Lower leg skin (tissue), 4 donors: Measurements from ENCODE around the gene SLC25A33. TPM values are rescaled to one million over a fixed set of nuclear protein-coding genes. Genes with fewer than 3 reads are reported as not detected.

ENCODE experiments used
- DNase-seq, 2 donors: peaks; one replicate each; pipeline ENCODE4 v3.0.0-alpha.2; 2019; ENCODE audit warnings: low spot score in 2 of 2
- H3K4me3 ChIP-seq: fragments of 200-600 bp; sonication (generic); 2 replicates; pipeline ENCODE4 v1.5.1; 2017; ENCODE audit warnings: mild to moderate bottlenecking, low read depth; ENCODE audit not compliant: poor library complexity, severe bottlenecking
- CTCF ChIP-seq, 3 donors: fragments of 450-650 bp; IDR thresholded peaks; one replicate each; pipeline ENCODE4 v1.5.1; 2016; ENCODE audit warnings: antibody characterized with exemption in 3 of 3, mild to moderate bottlenecking in 3 of 3, moderate library complexity in 2 of 3
- POLR2A ChIP-seq, 2 donors: fragments of 450-650 bp; IDR thresholded peaks; one replicate each; pipeline ENCODE4 v1.6.1; 2016 to 2017; ENCODE audit warnings: antibody characterized with exemption in 2 of 2, mild to moderate bottlenecking in 1 of 2, moderate library complexity in 1 of 2
- whole genome bisulfite sequencing, 2 donors: methylation state at CpG; one replicate each; pipeline ENCODE4 v1.1.5; 2018; 5-methylcytosine and 5-hydroxymethylcytosine counted together
- intact Hi-C: fragments of 100-400 bp; cut with DNase I; formaldehyde crosslinking; loops from one replicate; pipeline ENCODE4 v1.15.0; 2023; ENCODE audit warnings: low total_unique reads
- total RNA-seq, 4 donors: library from RNA; depleted of rRNA; stranded (reverse); fragments of >200 nt; gene quantifications; one replicate each; pipeline ENCODE4 v1.1.0, GENCODE V29; 2016

Gene SLC25A33
- total RNA-seq, 4 donors from 2014 or later, result 2.2 to 6.9 (median 4.8) TPM

GRCh38 chr1:9518454-9518998 lies 20.7 kb upstream of the SLC25A33 start:
- DNase-seq, result no peak
- TF ChIP-seq CTCF (IDR thresholded peaks at IDR 0.05), result no peak
- intact Hi-C loops, result no loop called here
- 80 to 81% methylated on average over 10 of the region's 10 CpGs for WGBS, 2 donors
- H3K4me3 ChIP-seq, result no peak overlapping the region

- DNase-seq, result no peak
- intact Hi-C loops, result no loop called here
- TF ChIP-seq POLR2A (IDR thresholded peaks at IDR 0.05) (no peak), CTCF (IDR thresholded peaks at IDR 0.05) (no peak)
- WGBS, 2 donors, result 45 to 62% methylated on average over 8 of the region's 8 CpGs
- no peak overlapping the region for H3K4me3 ChIP-seq
Measured at GRCh38 chr1:9520411-9520810, 18.9 kb upstream of the SLC25A33 start.

- intact Hi-C loops, result no loop called here
- TF ChIP-seq POLR2A (IDR thresholded peaks at IDR 0.05), result no peak
- TF ChIP-seq CTCF (IDR thresholded peaks at IDR 0.05), result no peak
- WGBS, 2 donors, result 79 to 81% methylated on average over 8 of the region's 8 CpGs
- H3K4me3 ChIP-seq, result no peak overlapping the region
- no peak for DNase-seq
Measured at GRCh38 chr1:9529190-9529589, 10.1 kb upstream of the SLC25A33 start.

GRCh38 chr1:9530320-9530719 lies 8.9 kb upstream of the SLC25A33 start:
- no peak overlapping the region for H3K4me3 ChIP-seq
- intact Hi-C loops, result no loop called here
- DNase-seq, result no peak
- WGBS, 2 donors, result 94 to 98% methylated on average over 4 of the region's 4 CpGs
- TF ChIP-seq POLR2A (IDR thresholded peaks at IDR 0.05), result no peak
- TF ChIP-seq CTCF (IDR thresholded peaks at IDR 0.05), result no peak

- 83 to 87% methylated on average over 10 of the region's 10 CpGs for WGBS, 2 donors
- TF ChIP-seq CTCF (IDR thresholded peaks at IDR 0.05), result no peak
- TF ChIP-seq POLR2A (IDR thresholded peaks at IDR 0.05), result no peak
- H3K4me3 ChIP-seq, result no peak overlapping the region
- intact Hi-C loops, result no loop called here
- DNase-seq, result no peak
Measured at GRCh38 chr1:9534953-9535352, 4.3 kb upstream of the SLC25A33 start.

GRCh38 chr1:9536301-9536700 lies 3.0 kb upstream of the SLC25A33 start:
- 100% methylated on average over 1 of the region's 1 CpG for WGBS, 2 donors

More at GRCh38 chr1:9536301-9536700, 3.0 kb upstream of the SLC25A33 start:
- no peak for DNase-seq
- intact Hi-C loops, result no loop called here
- H3K4me3 ChIP-seq, result no peak overlapping the region
- TF ChIP-seq POLR2A (IDR thresholded peaks at IDR 0.05) (no peak), CTCF (IDR thresholded peaks at IDR 0.05) (no peak)
